Measurements from ENCODE around the gene TBX4.

TBX4 gene

GRCh38 chr17:61465550-61466237 lies 13.5 kb downstream of the TBX4 start:
- Histone ChIP-seq H3K9ac (ENCODE audit: low read depth, low read length, poor library complexity, severe bottlenecking) (no peak overlapping the region), H3K4me3 (ENCODE audit: low read length, poor library complexity, severe bottlenecking) (no peak overlapping the region), H3K9me3 (ENCODE audit: insufficient read depth, low read depth, low read length) (no peaks in the 10 kb centered on the region), H3K36me3 (ENCODE audit: insufficient read depth, low read length) (no peaks in the 10 kb centered on the region), H3K9me2 (replicated peaks; ENCODE audit: low read depth, low read length) (no peaks in the 10 kb centered on the region), H2AFZ (ENCODE audit: low read length) (no peak overlapping the region), H4K20me1 (ENCODE audit: insufficient read depth, low read length, poor library complexity, severe bottlenecking) (no peaks in the 10 kb centered on the region), H3K4me1 (ENCODE audit: insufficient read depth, low read length, poor library complexity, severe bottlenecking) (peaks cover 14% of the 10 kb centered on the region), H3K4me2 (ENCODE audit: low read depth, low read length, poor library complexity, severe bottlenecking) (no peak overlapping the region), H3F3A (ENCODE audit: low read depth) (no peaks in the 10 kb centered on the region), H3K79me2 (ENCODE audit: insufficient read depth, low read length) (no peaks in the 10 kb centered on the region), H3K27me3 (ENCODE audit: insufficient read depth, low read length, poor library complexity, severe bottlenecking) (no peaks in the 10 kb centered on the region)
- TF ChIP-seq, protein P1, sequence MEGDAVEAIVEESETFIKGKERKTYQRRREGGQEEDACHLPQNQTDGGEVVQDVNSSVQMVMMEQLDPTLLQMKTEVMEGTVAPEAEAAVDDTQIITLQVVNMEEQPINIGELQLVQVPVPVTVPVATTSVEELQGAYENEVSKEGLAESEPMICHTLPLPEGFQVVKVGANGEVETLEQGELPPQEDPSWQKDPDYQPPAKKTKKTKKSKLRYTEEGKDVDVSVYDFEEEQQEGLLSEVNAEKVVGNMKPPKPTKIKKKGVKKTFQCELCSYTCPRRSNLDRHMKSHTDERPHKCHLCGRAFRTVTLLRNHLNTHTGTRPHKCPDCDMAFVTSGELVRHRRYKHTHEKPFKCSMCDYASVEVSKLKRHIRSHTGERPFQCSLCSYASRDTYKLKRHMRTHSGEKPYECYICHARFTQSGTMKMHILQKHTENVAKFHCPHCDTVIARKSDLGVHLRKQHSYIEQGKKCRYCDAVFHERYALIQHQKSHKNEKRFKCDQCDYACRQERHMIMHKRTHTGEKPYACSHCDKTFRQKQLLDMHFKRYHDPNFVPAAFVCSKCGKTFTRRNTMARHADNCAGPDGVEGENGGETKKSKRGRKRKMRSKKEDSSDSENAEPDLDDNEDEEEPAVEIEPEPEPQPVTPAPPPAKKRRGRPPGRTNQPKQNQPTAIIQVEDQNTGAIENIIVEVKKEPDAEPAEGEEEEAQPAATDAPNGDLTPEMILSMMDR (conservative IDR thresholded peaks at IDR 0.05; ENCODE audit: low read length): no peak
- no peak for TF ChIP-seq EZH2phosphoT487 (IDR thresholded peaks at IDR 0.05; ENCODE audit: borderline replicate concordance)

- no peak overlapping the region for H3K4me2 ChIP-seq (ENCODE audit: low read depth, low read length, poor library complexity, severe bottlenecking)
- H2AFZ ChIP-seq (ENCODE audit: low read length): no peak overlapping the region
- H3K9me3 ChIP-seq (ENCODE audit: insufficient read depth, low read depth, low read length): no peaks in the 10 kb centered on the region
- H3F3A ChIP-seq (ENCODE audit: low read depth): no peaks in the 10 kb centered on the region
- no peak overlapping the region for H3K4me3 ChIP-seq (ENCODE audit: low read length, poor library complexity, severe bottlenecking)
- no peaks in the 10 kb centered on the region for H3K36me3 ChIP-seq (ENCODE audit: insufficient read depth, low read length)
- TF ChIP-seq, protein P1 (conservative IDR thresholded peaks at IDR 0.05; ENCODE audit: low read length): no peak
- peaks cover 12% of the 10 kb centered on the region for H3K4me1 ChIP-seq (ENCODE audit: insufficient read depth, low read length, poor library complexity, severe bottlenecking)
- no peaks in the 10 kb centered on the region for H3K79me2 ChIP-seq (ENCODE audit: insufficient read depth, low read length)
- no peaks in the 10 kb centered on the region for H3K27me3 ChIP-seq (ENCODE audit: insufficient read depth, low read length, poor library complexity, severe bottlenecking)
- H4K20me1 ChIP-seq (ENCODE audit: insufficient read depth, low read length, poor library complexity, severe bottlenecking): no peaks in the 10 kb centered on the region
- no peaks in the 10 kb centered on the region for H3K9me2 ChIP-seq (replicated peaks; ENCODE audit: low read depth, low read length)
- H3K9ac ChIP-seq (ENCODE audit: low read depth, low read length, poor library complexity, severe bottlenecking): no peak overlapping the region
Observed at GRCh38 chr17:61466246-61466645, 14.0 kb downstream of the TBX4 start.

DNA sequence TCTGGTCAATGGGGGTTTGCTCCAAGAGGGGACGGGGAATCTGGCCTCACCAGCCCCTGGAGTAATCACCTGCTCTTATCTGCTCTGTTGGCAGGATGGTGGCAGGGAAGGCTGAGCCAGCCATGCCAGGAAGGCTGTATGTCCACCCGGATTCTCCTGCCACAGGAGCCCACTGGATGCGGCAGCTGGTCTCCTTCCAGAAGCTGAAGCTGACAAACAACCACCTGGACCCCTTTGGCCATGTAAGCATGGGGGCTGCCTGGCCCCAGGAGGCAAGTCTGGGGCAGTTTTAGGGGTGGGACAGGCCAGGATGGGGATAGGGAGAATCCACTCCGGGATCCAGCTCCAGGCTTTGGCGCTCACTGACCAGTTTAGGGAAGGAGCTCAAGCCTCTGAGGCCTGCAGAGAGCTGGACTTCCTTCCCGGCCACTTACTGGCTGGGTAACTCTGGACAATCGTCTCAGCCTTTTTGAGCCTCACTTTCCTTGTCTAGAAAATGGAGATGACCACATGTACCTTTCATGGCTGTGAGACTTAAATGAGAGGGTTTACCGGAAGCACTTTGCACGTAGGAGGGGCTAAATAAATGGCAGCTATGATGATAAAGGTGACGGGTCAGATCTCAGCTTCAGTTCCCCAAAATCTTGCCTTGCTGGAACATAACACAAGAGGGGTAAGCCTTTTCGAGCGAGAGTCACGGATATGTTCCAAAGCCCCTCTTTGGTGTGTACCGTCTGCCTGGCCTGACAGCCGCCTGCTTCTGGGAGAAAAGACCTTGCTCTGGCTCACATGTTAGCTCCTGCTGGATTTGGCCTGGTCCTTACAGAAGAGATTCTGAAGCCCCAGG lies 15.4 kb downstream of the TBX4 start:
- H4K20me1 ChIP-seq (ENCODE audit: insufficient read depth, low read length, poor library complexity, severe bottlenecking): no peaks in the 10 kb centered on the region
- H3K9ac ChIP-seq (ENCODE audit: low read depth, low read length, poor library complexity, severe bottlenecking): no peak overlapping the region
- no peaks in the 10 kb centered on the region for H3K79me2 ChIP-seq (ENCODE audit: insufficient read depth, low read length)
- no peaks in the 10 kb centered on the region for H3F3A ChIP-seq (ENCODE audit: low read depth)
- no peak overlapping the region for H3K4me3 ChIP-seq (ENCODE audit: low read length, poor library complexity, severe bottlenecking)
- peaks cover 12% of the 10 kb centered on the region for H3K4me1 ChIP-seq (ENCODE audit: insufficient read depth, low read length, poor library complexity, severe bottlenecking)
- H3K9me3 ChIP-seq (ENCODE audit: insufficient read depth, low read depth, low read length): no peaks in the 10 kb centered on the region
- no peaks in the 10 kb centered on the region for H3K36me3 ChIP-seq (ENCODE audit: insufficient read depth, low read length)
- H3K9me2 ChIP-seq (replicated peaks; ENCODE audit: low read depth, low read length): no peaks in the 10 kb centered on the region
- H2AFZ ChIP-seq (ENCODE audit: low read length): peak overlapping the region; percentile 53
- no peaks in the 10 kb centered on the region for H3K27me3 ChIP-seq (ENCODE audit: insufficient read depth, low read length, poor library complexity, severe bottlenecking)
- no peak overlapping the region for H3K4me2 ChIP-seq (ENCODE audit: low read depth, low read length, poor library complexity, severe bottlenecking)
- no peak for TF ChIP-seq EZH2phosphoT487 (IDR thresholded peaks at IDR 0.05; ENCODE audit: borderline replicate concordance)
- TF ChIP-seq, protein P1 (conservative IDR thresholded peaks at IDR 0.05; ENCODE audit: low read length): no peak
